A549 treated with ZK216348 at 1 μM for 4 hours (cell line): Measurements from ENCODE around the gene PRB4. TPM values are rescaled to one million over a fixed set of nuclear protein-coding genes. Genes with fewer than 3 reads are reported as not detected.

Experiments
- total RNA-seq: library from RNA; stranded (reverse); fragments of 200-300 nt; extraction: Qiagen RNA extraction; gene quantifications from 5 replicates; pipeline ENCODE4 v1.2.3, GENCODE V29; 2022; ENCODE audit warnings: low read depth

PRB4 gene
- not detected in 5 replicates for total RNA-seq

DNA sequence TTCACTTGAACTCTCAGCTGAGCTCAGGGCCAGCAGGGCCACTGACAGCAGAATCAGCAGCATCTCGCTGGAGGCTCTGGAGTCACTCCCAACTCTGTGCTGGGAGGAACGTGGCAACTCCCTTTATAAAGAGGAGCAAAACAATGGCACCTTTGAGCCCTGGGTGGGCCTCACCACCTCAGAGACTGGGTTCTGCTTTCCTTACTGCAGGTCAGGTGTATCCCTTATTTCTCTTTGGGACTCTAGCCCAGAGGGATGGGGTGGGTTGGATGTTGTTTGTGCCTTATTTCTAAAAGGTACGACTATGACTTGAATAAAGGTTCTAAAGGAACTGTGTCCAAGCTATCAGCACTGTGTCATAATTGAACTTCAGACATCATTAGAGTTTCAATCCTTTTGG, at the start of gene PRB4:
Gene PRB4 (minus strand): TSS at position 101 of the 400 bp plus-strand sequence. CDS start 38 bp downstream, at position 63.

DNA sequence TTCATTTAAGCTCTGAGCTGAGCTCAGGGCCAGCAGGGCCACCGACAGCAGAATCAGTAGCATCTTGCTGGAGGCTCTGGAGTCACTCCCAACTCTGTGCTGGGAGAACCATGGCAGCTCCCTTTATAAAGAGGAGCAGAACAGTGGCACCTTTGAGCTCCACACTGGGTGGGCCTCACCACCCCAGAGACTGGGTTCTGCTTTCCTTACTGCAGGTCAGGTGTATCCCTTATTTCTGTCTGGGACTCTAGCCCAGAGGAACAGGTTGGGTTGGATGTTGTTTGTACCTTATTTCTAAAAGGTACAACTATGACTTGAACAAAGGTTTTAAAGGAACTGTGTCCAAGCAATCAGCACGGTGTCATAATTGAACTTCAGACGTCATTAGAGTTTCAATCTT, 40.6 kb downstream of the PRB4 start, which contains the start of gene PRB3:
Gene PRB3 (minus strand): TSS at position 101 of the 400 bp plus-strand sequence. CDS start 38 bp downstream, at position 63.

Other genes starting within 250 kb of the PRB4 start
- not detected in 5 replicates for gene TAS2R46, start 248.1 kb downstream of the PRB4 start, total RNA-seq
- not detected in 5 replicates for gene TAS2R43, start 218.1 kb downstream of the PRB4 start, total RNA-seq
- not detected in 5 replicates for gene TAS2R30, start 175.8 kb downstream of the PRB4 start, total RNA-seq
- gene SMIM10L1, start 139.2 kb downstream of the PRB4 start, total RNA-seq, result 7.9 to 11.0 TPM (median 8.6 TPM) in 5 replicates
- not detected in 5 replicates for gene TAS2R42, start 123.5 kb downstream of the PRB4 start, total RNA-seq
- gene PRB3, start 40.7 kb downstream of the PRB4 start, total RNA-seq, result not detected in 5 replicates
- gene PRB2, start 85.1 kb upstream of the PRB4 start, total RNA-seq, result not detected in 5 replicates